HT-29 (cell line): ENCODE data around the gene CNDP2. TPM values are rescaled to one million over a fixed set of nuclear protein-coding genes. Genes with fewer than 3 reads are reported as not detected.
A peak's percentile ranks its signal among the peaks of the same experiment; 100 is the strongest.
"Not testable (repeated sequence)": the region's sequence is repeated elsewhere in the genome, so short reads cannot be mapped to it uniquely, and the experiment has no call there.

ENCODE experiments used
- DNase-seq: peaks from one replicate; pipeline ENCODE4 v3.0.0-alpha.2; 2015; ENCODE audit warnings: low spot score
- total RNA-seq: library from RNA; depleted of rRNA; stranded (reverse); fragments of >200 nt; shearing (Covaris generic); gene quantifications from 2 replicates; pipeline ENCODE4 v1.2.3, GENCODE V29; 2014

The CNDP2 gene
- total RNA-seq, 1 experiment from 2014 or later, result 57.7 TPM

GRCh38 chr18:74500372-74500771, 4.2 kb downstream of the CNDP2 start:
- DNase-seq, result no peak

- not testable (repeated sequence) for DNase-seq
Observed at GRCh38 chr18:74500774-74501173, 4.6 kb downstream of the CNDP2 start.

DNA sequence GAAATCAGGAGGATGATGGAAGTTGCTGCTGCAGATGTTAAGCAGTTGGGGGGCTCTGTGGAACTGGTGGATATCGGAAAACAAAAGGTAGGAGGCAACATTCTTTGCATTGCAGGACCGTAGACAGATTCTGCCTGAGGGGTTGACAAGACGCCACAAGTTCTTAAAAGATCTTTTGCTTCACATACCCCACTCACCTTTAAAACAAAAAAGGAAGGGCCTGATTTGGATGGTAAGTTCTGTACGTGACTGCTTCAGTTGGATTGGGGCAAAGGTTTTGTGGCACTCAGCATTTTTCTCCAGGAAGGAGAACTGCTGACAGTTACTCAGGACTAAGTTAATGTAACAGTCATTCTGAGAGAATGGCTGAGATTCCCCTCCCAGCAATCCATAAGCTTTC, 5.2 kb downstream of the CNDP2 start:
- no peak for DNase-seq

DNA sequence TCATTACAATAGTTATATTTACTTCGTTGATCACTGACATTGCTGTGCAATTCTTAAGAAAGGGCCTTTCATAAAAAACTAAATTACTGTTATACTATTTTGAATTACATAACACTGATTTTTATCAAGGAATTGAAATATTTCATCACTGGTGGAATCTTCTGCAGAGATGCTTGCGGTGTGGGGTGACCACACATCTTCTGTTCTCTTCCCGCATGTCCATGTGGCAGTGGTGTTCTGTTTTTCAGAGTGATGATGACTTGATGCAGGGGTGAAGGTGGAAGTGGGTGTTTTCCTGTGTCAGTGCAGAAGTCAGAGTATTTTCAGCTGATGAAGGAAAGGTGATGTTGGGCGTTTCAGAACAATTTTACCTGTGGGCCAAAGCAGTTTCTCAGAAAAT, 7.0 kb downstream of the CNDP2 start:
- no peak for DNase-seq

DNA sequence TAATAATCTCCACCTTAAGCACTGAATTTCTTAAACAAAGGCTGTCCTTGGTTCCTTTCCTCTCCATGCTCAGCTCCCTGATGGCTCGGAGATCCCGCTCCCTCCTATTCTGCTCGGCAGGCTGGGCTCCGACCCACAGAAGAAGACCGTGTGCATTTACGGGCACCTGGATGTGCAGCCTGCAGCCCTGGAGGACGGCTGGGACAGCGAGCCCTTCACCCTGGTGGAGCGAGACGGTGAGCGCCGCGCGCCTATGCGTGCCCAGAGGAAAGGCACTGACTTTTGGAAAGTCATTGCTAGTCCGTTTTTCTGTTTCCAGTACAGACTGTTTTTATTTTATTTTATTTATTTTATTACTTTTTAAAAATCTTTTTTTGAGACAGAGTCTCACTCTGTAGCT, 9.6 kb downstream of the CNDP2 start:
- no peak for DNase-seq

GRCh38 chr18:74506448-74507084, 10.4 kb downstream of the CNDP2 start:
- no peak for DNase-seq

- no peak for DNase-seq
Observed at GRCh38 chr18:74507097-74507881, 11.1 kb downstream of the CNDP2 start.

DNA sequence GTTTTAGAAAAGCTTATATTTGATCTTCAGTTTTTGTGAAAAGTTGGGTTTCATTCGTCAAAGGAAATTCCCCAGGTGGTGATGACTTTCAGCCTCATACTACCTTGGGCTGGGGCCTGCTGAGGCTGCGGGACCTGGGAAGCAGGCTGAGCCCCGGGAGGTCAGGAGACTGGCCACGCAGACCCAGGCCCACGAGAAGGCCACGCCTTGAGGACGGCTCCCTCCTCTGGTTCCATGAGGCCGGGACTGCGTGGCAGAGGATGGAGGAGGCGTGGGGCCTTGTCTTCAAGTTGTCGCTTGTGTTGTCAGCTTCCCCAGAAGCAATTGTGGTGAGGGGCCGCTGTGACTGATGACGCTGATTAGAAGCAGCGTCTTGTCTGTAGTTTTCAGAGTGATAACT, 11.8 kb downstream of the CNDP2 start:
- DNase-seq, result no peak

- no peak for DNase-seq
Observed at GRCh38 chr18:74508366-74508765, 12.2 kb downstream of the CNDP2 start.

- DNase-seq, result no peak
Observed at GRCh38 chr18:74508821-74509225, 12.7 kb downstream of the CNDP2 start.

- DNase-seq, result no peak
Observed at GRCh38 chr18:74509856-74510769, 13.9 kb downstream of the CNDP2 start.

- no peak for DNase-seq
Observed at GRCh38 chr18:74510770-74511095, 14.6 kb downstream of the CNDP2 start.

GRCh38 chr18:74511823-74512222, 15.7 kb downstream of the CNDP2 start:
- no peak for DNase-seq

- no peak for DNase-seq
Observed at GRCh38 chr18:74512321-74513053, 16.3 kb downstream of the CNDP2 start.

GRCh38 chr18:74513149-74513882, 17.2 kb downstream of the CNDP2 start:
- DNase-seq, result no peak

DNA sequence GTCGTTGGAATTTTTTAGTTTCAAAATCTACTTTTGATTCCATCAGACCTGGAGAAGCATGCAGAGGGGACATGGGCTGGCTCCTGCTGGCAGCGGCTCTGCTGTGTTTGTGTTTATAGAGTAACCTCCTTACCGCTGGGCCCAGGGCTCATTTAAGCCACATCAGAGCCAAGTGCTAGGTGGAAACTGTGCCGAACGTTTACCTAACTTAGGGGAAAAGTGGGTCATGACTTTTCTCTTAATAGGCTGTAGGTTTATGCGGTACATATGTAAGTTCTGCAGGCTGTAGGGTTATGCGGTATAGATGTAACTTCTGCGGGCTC, 17.7 kb downstream of the CNDP2 start:
- no peak for DNase-seq

GRCh38 chr18:74514860-74515495, 18.8 kb downstream of the CNDP2 start:
- DNase-seq, result no peak

DNA sequence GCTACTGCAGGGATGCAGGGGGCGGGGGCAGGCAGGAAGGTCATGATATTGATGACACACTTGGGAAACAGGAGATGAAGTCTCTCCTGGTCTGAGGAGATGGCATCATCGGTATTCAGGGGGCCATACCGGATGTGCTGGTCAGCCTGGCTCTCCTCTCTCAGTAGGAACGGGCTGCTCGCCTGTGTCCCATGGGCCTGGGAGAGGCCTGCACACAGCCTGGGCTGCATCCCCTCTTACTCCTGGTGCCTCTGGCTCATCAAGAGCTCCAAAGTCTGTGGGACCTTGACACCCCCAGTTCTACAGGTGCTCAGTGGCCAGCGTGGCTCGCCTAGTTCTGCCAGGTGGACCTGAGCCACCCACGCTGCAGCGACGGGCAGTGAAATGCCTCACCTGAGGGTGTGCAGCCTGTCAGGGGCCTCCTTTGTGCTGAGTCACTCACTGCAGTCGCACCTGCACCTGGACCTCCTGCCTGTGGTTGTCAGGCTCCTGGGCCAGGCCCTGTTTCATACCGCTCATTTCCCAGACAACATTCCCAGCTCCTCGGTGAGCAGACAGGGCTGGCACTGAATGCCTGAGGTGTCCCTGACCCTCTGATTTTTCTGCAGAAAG, 19.6 kb downstream of the CNDP2 start:
- DNase-seq, result peak; percentile 8

DNA sequence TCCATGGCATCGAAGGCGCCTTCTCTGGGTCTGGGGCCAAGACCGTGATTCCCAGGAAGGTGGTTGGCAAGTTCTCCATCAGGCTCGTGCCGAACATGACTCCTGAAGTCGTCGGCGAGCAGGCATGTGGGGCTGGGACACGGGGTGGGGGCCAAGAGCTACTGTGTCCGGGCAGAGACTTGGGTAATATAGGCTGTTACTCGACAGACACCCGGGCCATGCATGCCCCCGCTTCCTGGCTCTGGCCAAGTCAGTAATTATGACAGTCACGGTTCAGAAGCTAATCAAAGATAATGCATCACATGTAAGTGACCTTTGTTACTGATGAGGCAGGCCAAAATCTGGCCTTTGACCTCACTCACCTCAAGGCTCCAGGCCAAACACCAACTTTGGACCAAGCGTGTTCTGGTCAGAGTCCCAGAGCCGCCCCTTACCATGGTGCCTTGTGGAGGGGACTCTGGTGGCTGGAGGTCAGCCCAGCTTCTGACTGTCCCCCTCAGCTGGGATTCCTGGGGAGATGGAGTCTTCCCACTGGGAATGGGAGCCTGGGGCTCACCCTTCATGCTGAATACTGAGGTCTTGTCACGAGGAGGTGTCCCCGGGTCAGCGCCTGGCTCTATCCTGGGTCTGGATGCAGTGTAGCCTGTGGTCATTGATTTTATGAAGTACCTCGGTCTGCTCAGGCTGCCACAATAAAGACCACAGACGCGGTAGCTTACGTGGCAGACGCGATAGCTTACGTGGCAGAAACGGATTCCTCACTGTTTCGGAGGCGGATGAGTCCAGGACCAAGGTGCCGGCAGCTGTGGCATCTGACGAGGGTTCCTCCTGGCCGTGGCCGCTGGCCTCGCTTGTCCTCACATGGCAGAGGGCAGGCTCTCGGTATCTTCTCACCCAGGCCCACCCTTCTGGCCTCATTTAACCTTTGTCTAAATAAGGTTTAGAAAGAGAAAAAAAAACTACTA, 20.4 kb downstream of the CNDP2 start:
- DNase-seq, result no peak
